GM21381 (cell line): ENCODE measurements around the gene TPM1.

ENCODE experiments used
- ATAC-seq: cut with Tn5 transposase; IDR thresholded peaks from one replicate; pipeline ENCODE4 v1.9.1; 2021; ENCODE audit warnings: mild to moderate bottlenecking, moderate library complexity; ENCODE audit not compliant: unreplicated experiment

The TPM1 gene

DNA sequence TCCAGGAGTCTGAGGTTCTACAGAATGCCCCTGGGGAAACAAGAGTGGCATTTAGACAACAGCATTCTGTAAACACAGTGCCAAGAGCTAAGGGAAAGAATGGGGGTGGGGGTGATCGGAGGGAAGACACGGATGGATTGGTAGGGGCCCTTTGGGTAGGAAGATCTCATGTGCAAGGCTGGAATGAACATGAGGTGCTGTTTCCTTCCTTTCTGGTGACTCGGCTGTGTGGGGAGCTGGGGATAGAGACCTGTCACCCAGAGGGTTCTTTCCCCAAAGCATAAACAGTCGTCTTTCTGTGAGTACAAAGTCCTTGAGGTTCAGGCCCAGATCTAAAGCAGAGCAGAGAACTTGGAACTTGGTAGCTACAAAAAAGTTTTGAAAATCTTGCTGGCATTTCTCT, 11.7 kb downstream of the TPM1 start:
- ATAC-seq, result no peak

DNA sequence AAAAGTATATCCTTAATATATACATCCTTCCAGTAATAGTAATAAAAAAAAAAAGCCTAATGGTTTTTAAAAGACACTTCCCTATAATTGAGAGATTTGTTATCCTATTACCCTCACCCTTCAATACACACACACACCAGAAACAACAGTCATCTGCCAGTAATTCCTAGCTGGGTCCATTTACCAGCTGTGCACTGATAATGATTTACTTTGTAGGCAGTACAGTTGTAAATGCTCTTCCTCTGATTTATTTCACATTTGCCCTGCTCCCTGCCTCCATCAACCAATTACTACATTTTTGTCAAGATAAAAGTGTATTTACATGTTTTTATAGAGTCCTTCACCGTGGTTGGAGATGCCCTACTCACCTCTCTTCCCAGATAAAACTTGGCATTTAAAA, 12.4 kb downstream of the TPM1 start:
- ATAC-seq, result no peak

DNA sequence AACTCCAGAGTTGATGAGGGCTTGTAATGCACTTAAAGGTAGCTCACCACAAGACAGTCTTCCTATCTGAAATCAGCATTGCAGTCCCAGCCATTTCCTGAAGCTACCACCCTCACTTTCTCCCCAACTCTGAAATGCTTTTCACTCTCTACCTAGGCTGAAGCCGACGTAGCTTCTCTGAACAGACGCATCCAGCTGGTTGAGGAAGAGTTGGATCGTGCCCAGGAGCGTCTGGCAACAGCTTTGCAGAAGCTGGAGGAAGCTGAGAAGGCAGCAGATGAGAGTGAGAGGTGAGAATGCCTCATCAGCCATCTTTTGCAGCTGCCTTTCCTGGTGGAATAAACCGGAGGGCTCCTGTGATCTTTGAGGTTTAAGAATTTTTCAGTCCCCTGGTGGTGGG, 14.3 kb downstream of the TPM1 start:
- no peak for ATAC-seq

DNA sequence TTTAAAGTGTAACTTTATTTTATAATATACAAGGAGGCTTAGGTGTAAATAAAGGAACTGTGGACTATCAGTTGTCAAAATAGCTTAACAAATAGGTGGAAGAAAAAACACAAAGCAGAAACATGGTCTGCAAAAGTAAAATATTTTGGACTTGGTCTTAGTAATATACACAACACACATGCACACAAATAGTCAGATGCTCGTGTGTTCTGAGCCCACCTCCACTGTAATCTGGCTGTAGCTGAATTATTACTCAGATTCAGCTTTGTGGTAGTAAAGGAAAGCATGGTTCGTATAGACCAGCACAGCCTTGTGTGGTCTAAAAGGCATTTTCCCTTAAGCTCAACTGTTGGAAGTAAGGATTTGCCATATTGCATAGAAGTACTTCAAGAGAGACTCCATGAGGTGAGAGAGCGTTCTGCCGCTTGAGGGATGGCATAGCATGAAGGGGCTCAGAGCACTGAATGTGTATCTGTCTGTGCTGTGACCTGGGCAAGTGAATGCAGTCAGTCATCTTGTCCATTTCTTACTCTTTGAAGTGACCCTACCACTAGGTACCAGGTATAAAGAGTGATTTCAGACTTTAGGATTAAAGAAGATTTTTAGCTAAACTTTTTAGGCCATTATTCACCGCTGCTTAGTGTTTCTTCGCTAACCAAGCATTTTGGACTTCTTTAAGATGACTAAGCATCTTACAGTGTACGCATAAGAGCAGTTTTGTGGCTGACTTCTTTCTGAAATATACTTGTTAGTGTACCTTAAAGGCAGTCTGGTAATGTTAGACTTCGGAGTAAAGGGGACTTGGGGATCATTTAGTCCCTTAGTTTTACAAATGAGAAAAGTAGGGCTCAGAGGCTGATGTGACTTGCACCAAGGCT, 15.2 kb downstream of the TPM1 start:
- no peak for ATAC-seq

DNA sequence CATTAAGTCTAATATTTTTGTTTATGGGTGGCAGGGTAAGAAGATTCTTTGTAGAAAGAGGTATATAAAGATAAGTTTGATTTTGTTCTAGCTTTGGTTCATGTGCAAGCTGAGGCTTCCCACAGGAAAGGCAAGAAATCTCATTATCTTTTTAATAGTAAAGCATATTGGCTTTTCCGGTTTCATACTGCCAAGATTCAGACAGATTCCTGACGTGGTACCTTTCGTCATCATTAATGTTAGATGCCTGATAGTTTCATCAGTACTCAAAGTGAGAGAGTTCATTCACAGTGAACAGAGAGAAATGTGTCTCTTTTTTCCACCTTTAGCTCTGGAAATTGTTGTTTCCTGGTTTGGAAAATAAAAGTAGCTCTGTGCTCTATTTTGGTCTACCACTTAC, 16.5 kb downstream of the TPM1 start:
- ATAC-seq, result no peak

DNA sequence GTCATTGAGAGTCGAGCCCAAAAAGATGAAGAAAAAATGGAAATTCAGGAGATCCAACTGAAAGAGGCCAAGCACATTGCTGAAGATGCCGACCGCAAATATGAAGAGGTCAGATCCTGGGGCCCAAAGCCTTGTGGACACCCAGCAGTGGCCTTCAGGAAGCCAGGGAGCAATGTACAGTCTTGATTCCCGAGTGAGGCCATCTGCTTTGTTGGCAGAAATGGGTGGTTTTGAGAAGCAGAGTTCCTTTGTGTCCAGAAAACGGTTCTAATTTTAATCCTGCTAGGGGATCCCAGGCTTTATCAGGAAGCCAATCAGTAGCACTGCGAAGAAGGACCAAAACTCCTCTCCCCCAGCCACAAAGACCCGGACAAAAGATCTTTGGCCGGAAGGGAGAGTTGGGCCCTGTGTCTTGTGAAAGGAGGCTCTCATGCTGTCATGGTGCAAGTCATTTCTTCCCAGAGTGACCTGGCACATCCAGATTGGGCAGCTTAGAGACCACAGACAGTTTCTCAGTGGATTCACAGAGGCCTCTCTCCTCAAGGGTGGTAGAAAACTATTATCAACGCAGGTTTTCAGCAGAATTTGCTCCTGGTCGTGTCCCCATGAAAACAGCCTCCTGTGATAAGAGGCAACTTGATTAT, 17.1 kb downstream of the TPM1 start:
- no peak for ATAC-seq

DNA sequence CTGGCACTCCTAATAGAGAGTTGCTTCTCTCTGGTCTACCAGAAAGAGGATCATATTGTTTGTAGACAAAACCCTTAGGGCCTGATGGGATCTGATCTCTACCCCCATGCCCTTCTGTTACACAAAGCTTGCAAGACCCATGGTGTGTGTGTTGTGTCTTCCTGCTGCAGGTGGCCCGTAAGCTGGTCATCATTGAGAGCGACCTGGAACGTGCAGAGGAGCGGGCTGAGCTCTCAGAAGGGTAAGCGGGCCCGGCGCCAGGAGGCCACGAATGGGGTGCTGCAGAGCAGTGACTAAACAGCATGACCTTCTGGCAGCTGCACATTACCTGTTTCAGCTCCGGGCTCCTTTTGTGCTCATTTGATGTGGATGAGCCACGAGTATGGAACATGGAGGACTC, 18.2 kb downstream of the TPM1 start:
- no peak for ATAC-seq

DNA sequence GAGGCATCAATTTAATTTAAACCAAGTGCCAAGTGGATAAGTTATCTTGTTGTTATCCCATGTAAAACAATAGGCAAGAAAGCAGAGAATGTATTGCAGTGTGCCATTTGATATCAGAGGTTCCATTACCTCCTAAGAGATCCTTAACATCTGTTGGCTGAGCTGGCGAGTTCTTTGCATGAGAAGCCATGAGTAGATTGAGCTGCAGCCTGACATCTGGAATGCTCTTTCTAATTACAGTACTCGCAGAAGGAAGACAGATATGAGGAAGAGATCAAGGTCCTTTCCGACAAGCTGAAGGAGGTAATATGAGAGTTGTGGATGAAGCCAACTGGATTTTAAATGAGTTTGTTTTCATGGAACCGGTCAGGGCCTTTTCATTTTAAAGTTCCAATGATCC, 19.4 kb downstream of the TPM1 start:
- ATAC-seq, result no peak

DNA sequence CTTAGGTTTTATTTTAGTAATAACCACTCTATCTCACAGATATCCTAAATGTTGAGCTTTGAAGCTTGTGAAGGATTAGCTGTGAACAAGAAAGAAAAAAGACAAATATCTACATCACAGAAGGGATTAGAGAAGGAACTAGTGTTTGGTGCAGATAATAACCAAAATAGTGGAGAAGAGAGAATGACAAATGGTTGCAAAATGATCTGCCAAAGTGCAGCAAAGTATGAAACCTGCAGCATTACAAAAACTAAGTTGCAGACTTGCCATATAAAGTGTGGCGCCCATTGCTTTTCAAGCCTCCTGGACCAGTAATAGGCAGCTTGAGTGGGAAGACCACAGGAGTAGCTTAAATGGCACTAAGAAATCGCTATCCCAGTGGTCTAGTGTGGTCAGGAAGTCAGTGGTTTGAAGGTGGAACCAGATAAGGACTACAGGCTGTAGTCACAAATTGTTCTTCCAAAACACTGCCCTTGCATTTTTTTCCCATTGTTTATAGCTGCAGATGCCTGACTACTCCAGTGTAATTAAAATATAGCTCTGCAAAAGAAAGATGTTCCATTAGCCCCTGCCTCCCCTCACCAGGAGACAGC, 20.7 kb downstream of the TPM1 start:
- no peak for ATAC-seq

DNA sequence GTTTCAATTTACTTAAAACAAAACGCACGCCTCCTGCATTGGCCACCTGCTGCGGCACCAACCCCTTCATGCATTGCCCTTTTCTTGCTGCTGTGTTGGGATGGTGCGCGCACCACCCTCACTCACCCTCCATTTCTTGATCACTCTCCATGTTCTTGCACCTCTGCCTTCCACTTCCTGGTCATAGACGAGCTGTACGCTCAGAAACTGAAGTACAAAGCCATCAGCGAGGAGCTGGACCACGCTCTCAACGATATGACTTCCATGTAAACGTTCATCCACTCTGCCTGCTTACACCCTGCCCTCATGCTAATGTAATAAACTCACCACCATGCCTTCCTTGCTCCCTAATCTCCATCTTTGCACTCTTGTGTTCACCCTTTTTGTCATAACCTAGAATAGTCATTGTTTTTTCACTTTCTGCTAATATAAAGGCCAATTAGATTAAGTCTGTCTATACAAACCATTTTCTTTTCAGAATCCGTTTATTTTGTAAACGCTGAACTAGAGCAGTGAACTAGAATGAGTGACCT, 21.4 kb downstream of the TPM1 start:
- no peak for ATAC-seq

DNA sequence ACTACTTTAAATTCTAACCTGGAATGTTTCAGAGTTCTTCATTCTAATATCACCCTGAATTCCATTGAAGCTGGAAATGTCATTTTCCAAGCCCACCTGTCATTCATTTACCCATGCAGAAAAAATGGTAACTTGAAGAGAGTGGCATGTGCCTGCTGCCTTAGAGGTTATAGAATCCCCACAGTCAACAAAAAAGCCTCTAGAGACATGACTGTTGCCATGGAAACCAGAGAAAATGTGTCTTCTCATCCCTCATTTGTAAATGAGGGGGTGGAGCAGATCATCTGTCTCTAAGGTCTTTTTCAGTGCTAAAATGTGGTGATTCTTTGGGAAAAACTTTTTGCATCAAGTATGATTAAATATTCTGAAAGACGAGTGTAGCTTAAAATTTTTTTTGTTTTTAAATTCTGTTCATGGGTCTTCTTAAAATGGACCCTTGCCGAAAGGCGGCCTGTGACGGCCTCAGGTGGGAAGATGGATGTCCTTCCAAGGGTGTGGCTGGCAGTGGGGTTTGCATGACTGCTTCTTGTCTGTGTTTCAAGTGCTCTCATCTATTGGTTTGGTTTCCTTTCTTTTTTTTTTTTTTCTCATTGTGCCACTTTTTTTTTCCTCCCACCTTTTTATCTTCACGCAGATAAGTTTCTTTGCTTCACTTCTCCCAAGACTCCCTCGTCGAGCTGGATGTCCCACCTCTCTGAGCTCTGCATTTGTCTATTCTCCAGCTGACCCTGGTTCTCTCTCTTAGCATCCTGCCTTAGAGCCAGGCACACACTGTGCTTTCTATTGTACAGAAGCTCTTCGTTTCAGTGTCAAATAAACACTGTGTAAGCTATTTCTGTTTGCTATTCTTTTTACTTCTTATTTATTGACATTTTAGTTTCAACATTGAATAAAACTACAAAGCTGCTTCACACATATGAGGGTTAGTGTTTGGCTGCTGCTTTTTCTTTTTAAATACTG, 23.0 kb downstream of the TPM1 start:
- ATAC-seq, result no peak

DNA sequence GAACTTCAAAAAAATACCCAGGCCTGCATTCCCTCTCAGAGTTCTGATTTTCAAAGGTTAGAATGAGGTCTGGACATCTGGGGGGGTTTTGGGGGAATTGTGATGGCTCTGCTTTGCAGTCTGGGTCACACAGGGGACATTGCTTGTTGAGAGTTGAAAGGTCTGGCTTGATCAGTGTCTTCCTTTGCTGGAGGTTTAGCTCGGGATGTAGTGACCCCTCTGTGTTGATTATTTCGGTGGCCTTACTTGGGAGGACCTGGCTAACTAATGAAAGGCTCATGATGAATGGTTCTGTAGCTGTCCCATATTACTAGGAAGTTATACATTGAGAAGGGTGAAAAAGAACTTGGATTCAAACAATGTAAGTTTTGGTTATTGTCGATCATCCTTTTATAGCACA, 23.7 kb downstream of the TPM1 start:
- no peak for ATAC-seq

DNA sequence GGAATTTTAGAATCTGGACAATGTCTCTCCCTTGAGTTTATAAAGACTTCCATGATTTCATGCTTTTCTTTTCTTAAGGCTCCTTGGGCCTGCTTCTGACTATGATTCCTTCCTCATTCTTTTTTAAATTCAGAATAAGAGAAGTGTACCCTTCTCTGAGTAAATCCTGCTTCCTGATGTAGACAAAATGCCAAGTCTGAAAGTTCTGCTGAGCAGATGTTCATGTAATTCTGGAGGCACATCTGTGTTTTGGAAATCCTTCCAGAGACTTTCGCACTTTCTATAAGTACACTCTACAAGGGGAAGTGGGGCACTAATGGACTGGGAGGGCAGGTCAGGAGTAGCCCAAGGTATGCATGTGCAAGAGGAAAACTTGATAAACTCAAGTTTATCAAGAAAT, 24.8 kb downstream of the TPM1 start:
- no peak for ATAC-seq

DNA sequence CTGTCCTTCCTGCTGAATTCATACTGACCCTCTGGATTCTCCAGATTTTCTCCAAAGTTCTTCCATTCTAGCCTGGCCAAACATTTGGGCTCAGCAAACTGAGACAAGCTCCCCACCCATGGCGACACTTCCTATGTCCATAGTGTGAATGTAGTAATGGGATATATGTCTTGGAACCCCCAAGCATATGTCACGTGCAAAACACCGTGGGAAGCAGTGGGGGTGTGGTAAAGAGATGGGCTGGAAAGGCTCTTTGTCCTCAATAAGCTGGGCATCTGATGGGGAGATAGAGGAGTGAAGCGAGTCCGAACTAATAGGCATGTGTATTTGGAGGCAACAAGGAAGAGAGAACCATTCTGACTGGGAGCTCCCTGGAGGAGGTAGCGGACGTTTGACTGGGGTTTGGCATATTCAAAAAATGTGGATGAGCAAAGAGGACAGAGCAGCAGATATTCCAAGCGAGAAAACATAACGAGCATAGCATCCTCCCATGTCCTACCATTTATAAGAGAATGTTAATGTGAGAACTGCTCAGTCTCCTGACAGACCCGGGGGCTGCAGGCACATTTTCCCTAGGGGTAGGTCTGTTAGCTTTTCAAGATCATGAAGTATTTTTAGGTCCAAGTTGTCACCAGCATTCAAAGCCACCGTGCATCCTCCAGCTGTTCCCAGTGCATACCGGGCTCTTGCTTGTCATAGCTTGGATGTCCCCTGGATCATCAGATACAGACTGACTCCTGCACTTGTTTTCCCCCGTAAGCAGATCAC, 25.6 kb downstream of the TPM1 start:
- ATAC-seq, result no peak

DNA sequence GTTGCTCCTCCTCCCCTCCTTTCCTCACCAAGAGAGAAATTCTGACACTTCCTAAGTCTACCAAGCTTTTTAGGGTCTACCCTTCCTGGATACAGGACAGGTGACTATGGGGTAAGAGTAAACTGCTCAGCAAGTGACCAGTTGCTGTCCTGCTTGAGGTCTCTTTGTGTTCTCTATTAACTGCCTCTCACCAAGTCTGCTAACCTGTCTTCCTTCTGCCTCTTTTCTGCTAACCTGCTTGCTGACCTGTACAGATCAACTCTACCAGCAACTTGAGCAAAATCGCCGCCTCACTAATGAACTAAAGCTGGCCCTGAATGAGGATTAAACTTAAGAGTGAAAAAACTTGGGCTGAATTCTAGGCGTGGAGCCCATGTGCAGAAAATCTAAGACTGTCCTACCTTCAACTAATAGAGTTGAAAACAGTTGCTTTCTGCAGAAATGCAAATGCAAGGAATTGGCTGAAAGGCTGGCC, 27.1 kb downstream of the TPM1 start:
- ATAC-seq, result no peak

DNA sequence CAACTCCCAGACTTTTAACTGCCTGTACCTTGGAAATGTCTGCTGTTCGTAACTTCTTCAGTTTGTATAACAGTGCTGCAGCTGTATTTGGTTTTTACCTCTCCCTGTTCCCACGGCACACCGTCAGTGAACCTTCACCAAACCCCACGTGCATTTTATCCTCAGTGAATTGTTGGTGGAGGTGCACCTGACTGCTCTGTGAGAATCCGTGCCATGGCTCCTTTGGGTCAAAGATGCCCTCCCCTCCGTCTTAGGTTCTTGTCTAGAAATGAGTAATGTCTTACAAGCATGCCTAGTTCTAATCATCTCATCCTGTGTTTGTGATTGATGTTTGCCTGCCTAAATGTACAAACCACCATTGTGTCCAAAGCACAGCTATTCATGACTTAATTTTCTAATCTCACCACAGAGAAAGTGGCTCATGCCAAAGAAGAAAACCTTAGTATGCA, 28.2 kb downstream of the TPM1 start:
- ATAC-seq, result no peak

DNA sequence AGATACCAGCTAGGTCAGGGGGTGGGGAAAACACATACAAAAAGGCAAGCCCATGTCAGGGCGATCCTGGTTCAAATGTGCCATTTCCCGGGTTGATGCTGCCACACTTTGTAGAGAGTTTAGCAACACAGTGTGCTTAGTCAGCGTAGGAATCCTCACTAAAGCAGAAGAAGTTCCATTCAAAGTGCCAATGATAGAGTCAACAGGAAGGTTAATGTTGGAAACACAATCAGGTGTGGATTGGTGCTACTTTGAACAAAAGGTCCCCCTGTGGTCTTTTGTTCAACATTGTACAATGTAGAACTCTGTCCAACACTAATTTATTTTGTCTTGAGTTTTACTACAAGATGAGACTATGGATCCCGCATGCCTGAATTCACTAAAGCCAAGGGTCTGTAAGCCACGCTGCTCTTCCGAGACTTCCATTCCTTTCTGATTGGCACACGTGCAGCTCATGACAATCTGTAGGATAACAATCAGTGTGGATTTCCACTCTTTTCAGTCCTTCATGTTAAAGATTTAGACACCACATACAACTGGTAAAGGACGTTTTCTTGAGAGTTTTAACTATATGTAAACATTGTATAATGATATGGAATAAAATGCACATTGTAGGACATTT, 28.9 kb downstream of the TPM1 start:
- no peak for ATAC-seq

DNA sequence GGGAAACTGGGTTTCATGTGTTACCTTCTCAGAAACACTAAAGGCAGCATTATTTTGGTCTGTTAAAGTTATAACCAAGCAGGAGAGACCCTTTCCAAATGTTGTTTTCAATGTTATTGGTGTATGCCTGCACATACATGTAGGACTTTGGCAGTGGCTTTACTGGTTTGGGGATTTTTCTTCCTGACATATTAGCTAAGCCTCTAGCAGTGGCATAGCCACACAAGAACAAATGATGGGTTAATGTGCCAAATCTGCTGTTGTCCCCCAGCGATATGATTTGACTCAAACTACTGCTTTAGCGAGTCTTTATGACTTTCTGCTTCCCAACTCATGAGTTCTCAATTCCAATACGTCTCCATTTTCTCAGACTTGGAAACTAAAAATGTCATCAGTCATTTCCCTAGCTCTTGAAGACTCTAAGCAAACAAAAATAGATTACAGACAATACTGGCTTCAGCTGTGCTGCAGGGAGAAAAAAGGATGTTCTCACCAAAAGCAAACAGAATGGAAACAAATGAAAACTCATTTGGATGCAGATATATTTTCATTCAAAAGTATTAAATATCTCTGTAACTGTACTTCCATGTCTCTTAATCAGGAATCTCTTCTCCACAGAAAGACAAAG, 29.6 kb downstream of the TPM1 start:
- ATAC-seq, result no peak

DNA sequence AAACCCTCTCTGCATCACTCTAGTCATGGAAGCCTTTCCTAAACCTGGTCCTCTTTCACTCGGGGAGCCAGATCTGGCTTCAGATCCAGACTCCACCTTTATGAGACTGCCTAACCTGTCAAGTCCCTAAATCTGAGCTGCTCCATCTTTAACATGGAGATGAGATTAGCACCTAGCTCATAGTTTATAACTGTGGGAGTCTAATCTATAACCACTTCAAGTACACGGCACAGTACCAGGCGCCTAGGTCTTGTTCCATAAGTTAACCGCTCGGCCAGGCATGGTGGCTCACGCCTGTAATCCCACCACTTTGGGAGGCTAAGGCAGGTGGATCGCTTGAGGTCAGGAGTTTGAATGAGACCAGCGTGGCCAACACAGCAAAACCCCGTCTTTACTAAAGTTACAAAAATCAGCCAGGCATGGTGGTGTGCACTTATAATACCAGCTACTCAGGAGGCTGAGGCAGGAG, 30.3 kb downstream of the TPM1 start:
- ATAC-seq, result no peak
